HepG2 (cell line): Measurements from ENCODE around the gene PIK3CD. TPM values are rescaled to one million over a fixed set of nuclear protein-coding genes. Genes with fewer than 3 reads are reported as not detected.
A peak's percentile ranks its signal among the peaks of the same experiment; 100 is the strongest.

ENCODE experiments used
- ATAC-seq: fragments of 200-7000 bp; cut with Tn5 transposase; 3 replicates; pipeline ENCODE4 v1.9.1; 2020; ENCODE audit warnings: mild to moderate bottlenecking, moderate library complexity
- BruUV-seq: library from RNA; stranded (reverse); fragments of 400-500 nt; replicated peaks from 2 replicates; lab custom pipeline; 2021; lab: Mats Ljungman, UMichigan
- CTCF ChIA-PET: fragments of 300-600 bp; formaldehyde crosslinking; extraction: SDS; loops from one replicate; lab custom pipeline; 2021; ENCODE audit warnings: low total read pairs, inconsistent platforms, low intra/inter-chr PET ratio; lab: Yijun Ruan, JAX
- POLR2A ChIA-PET: fragments of 350-600 bp; sonication (Branson Sonifier 250); formaldehyde crosslinking; loops from one replicate; lab custom pipeline; 2020; ENCODE audit warnings: antibody characterized with exemption, inconsistent platforms; lab: Yijun Ruan, JAX
- DNase-seq: peaks from one replicate; pipeline ENCODE4 v3.0.0-alpha.2; 2015; ENCODE audit warnings: low spot score
- FAIRE-seq: peaks from 3 replicates; lab custom pipeline; 2011; peaks lifted over from hg19 to GRCh38; lab: Jason Lieb, UNC
- H2AFZ ChIP-seq: one replicate; pipeline ENCODE4 v1.6.1; 2011; ENCODE audit warnings: low read length, inconsistent platforms
- H3K27ac ChIP-seq: fragments of 300-600 bp; 3 replicates; pipeline ENCODE4 v1.8.0; 2011; ENCODE audit warnings: mixed run types, mild to moderate bottlenecking, mixed read lengths, low read length, inconsistent platforms; ENCODE audit not compliant: insufficient read depth; ENCODE audit errors: extremely low read length
- H3K27me3 ChIP-seq, 2 experiments: fragments of 200-600 bp in 1 of 2; 2 replicates in 1 of 2; 3 replicates in 1 of 2; pipeline versions ENCODE4 v1.6.0 to v1.8.0; 2011; ENCODE audit warnings: low read length in 2 of 2, mild to moderate bottlenecking in 2 of 2, moderate library complexity in 2 of 2, inconsistent platforms in 1 of 2; ENCODE audit not compliant: insufficient read depth in 2 of 2, control insufficient read depth in 1 of 2
- H3K36me3 ChIP-seq, 2 experiments: fragments of 200-600 bp in 1 of 2; replicated peaks in 1 of 2; 2 replicates in 1 of 2; 3 replicates in 1 of 2; pipeline versions ENCODE4 v1.5.1 to v1.8.0; 2011; ENCODE audit warnings: low read length in 2 of 2, inconsistent platforms in 1 of 2; ENCODE audit not compliant: insufficient read depth in 2 of 2, control insufficient read depth in 1 of 2
- H3K4me1 ChIP-seq: 2 replicates; pipeline ENCODE4 v1.5.1; 2012; ENCODE audit warnings: low read length, inconsistent platforms; ENCODE audit not compliant: insufficient read depth
- H3K4me2 ChIP-seq: 2 replicates; pipeline ENCODE4 v1.6.0; 2011; ENCODE audit warnings: low read depth, low read length, inconsistent platforms
- H3K4me3 ChIP-seq, 3 experiments: fragments of 200-600 bp in 1 of 3; sonication (generic), shearing (Covaris generic) in 1 of 3; replicated peaks in 1 of 3; 2 replicates each; pipeline ENCODE4 v1.5.1; 2011 to 2016; ENCODE audit warnings: low read length in 3 of 3, inconsistent platforms in 2 of 3, low read depth in 2 of 3, mild to moderate bottlenecking in 2 of 3, control low read depth in 1 of 3, mixed read lengths in 1 of 3; ENCODE audit not compliant: insufficient read depth in 1 of 3
- H3K79me2 ChIP-seq: one replicate; pipeline ENCODE4 v1.6.1; 2011; ENCODE audit warnings: low read length, inconsistent platforms; ENCODE audit not compliant: insufficient read depth
- H3K9ac ChIP-seq: 2 replicates; pipeline ENCODE4 v1.6.0; 2011; ENCODE audit warnings: mild to moderate bottlenecking, low read depth, low read length, inconsistent platforms; ENCODE audit not compliant: insufficient read depth
- H3K9me3 ChIP-seq: 2 replicates; pipeline ENCODE4 v1.5.1; 2012; ENCODE audit warnings: mild to moderate bottlenecking, low read length
- H4K20me1 ChIP-seq: 2 replicates; pipeline ENCODE4 v1.6.0; 2011; ENCODE audit warnings: inconsistent platforms, mild to moderate bottlenecking, low read length, moderate library complexity; ENCODE audit not compliant: insufficient read depth
- CEBPB ChIP-seq: IDR thresholded peaks from 2 replicates; pipeline ENCODE4 v1.6.1; 2011; ENCODE audit warnings: low read depth, low read length, improper control_type of control experiment, borderline replicate concordance
- CEBPG ChIP-seq: IDR thresholded peaks from 2 replicates; pipeline ENCODE4 v1.6.1; 2016
- E2F2 ChIP-seq: sonication (generic); formaldehyde crosslinking; IDR thresholded peaks from 2 replicates; pipeline ENCODE4 v1.4.0; 2020; ENCODE audit warnings: missing genetic modification reagents, borderline replicate concordance
- KDM5B ChIP-seq: sonication (generic); formaldehyde crosslinking; IDR thresholded peaks from 2 replicates; pipeline ENCODE4 v1.4.0; 2020; ENCODE audit warnings: missing genetic modification reagents, mild to moderate bottlenecking, borderline replicate concordance
- ZKSCAN5 ChIP-seq: sonication (generic); formaldehyde crosslinking; IDR thresholded peaks from 2 replicates; pipeline ENCODE4 v1.5.1; 2020; ENCODE audit warnings: mild to moderate bottlenecking, missing genetic modification reagents
- ZNF276 ChIP-seq: sonication (generic); formaldehyde crosslinking; IDR thresholded peaks from 2 replicates; pipeline ENCODE4 v1.4.0; 2020; ENCODE audit warnings: mild to moderate bottlenecking, low read depth, missing genetic modification reagents
- WGBS: methylation state at CpG from one replicate; pipeline ENCODE4 v1.1.6; 2017; ENCODE audit warnings: low lambda C conversion rate; 5-methylcytosine and 5-hydroxymethylcytosine counted together
- in situ Hi-C: cut with HindIII; loops from 2 replicates; pipeline ENCODE4 v1.10.0; 2017; ENCODE audit warnings: low pct_unique_long_range_greater_than_20kb; ENCODE audit not compliant: extremely low pct_ligation_motif_present
- intact Hi-C: fragments of 100-400 bp; cut with micrococcal nuclease; formaldehyde crosslinking; loops from one replicate; pipeline ENCODE4 v1.10.0; 2022; ENCODE audit not compliant: unreplicated experiment
- polyA plus RNA-seq, 8 experiments: library from polyadenylated mRNA; depleted of rRNA in 3 of 8; stranded (reverse) in 7 of 8; unstranded in 1 of 8; fragments of >200 nt; fragmentation: Illumina TruSeq in 4 of 8; extraction: Trizol in 4 of 8; gene quantifications; 2 replicates each; pipeline versions ENCODE4 v1.2.1 to v1.2.3, GENCODE V29; 2011 to 2016; ENCODE audit warnings: low read depth in 4 of 8, missing spikeins in 1 of 8, mixed read lengths in 1 of 8; ENCODE audit not compliant: insufficient read depth in 1 of 8
- total RNA-seq, 5 experiments: library from RNA; depleted of rRNA; stranded (reverse); fragments of >200 nt; fragmentation: Illumina TruSeq; extraction: Trizol; gene quantifications; 2 replicates each; pipeline ENCODE4 v1.2.3, GENCODE V29; 2016; ENCODE audit warnings: low read depth in 1 of 5
- TF ChIP-seq, protein P1 (sequence below): sonication (generic); formaldehyde crosslinking; conservative IDR thresholded peaks from 2 replicates; pipeline ENCODE4 v1.8.0; 2022; ENCODE audit warnings: mild to moderate bottlenecking, moderate library complexity, missing genetic modification reagents

The PIK3CD gene
- total and polyA plus RNA-seq, 2 of the 13 experiments (the other 11 are each of a cell fraction or from before 2014, with no cell fraction given), result 7.1 to 10.0 TPM

DNA sequence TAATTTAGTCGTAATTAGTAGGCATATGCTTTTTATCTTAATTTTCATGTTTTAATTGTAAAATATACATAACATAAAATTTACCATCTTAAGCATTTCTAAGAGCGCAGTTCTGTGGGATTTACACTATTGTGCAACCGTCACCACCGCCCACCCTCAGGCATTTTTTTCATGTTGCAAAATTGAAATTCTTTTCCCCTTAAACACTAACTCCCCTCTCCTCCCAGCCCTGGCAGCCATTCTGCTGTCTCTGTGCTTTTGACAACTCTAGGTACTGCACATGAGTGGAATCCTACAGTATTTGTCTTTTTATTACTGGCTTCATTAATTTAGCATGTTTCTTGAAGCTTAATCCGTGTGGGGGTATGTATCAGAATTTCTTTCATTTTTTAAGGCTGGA, 7.8 kb downstream of the PIK3CD start:
- Histone ChIP-seq H3K9ac (no peak overlapping the region), H3K9me3 (no peaks in the 10 kb centered on the region), H3K4me3 (no peak overlapping the region), H4K20me1 (no peaks in the 10 kb centered on the region), H3K27me3 (peaks cover 2 to 7% of the 10 kb centered on the region in 2 experiments; a peak in 3 of 5 replicates), H2AFZ (no peak overlapping the region), H3K27ac (no peak overlapping the region), H3K79me2 (no peaks in the 10 kb centered on the region), H3K4me1 (peaks cover 9% of the 10 kb centered on the region; the same call in 1 of the 2 replicates), H3K4me2 (no peak overlapping the region), H3K36me3 (no peaks in the 10 kb centered on the region)
- ChIA-PET CTCF (interaction anchor here (0.6 kb wide), 1 partner anchor 14 kb away, joined by 4 read pairs; no protein-coding TSS in a partner anchor), POLR2A (interaction anchor here (2.0 kb wide), 1 partner anchor 58 kb away, joined by 5 read pairs; no protein-coding TSS in a partner anchor)
- in situ Hi-C loops, result no loop called here
- DNase-seq (peak; percentile 21), FAIRE-seq (no peak), ATAC-seq (no peak)
- WGBS, result 7% methylated on average over 5 of the region's 5 CpGs
- intact Hi-C loops, result no loop called here
- no TSS peak for BruUV-seq
- peak; percentile 82 for TF ChIP-seq CEBPB
- no peak for TF ChIP-seq KDM5B (CRISPR knock-in tag)
- TF ChIP-seq ZKSCAN5 (CRISPR knock-in tag), result no peak
- TF ChIP-seq E2F2 (CRISPR knock-in tag), result no peak
- TF ChIP-seq CEBPG (CRISPR knock-in tag), result 0 out of 2 replicates have a peak, but pooled peaks have one; percentile 22
- TF ChIP-seq ZNF276, result no peak
- TF ChIP-seq, protein P1, sequence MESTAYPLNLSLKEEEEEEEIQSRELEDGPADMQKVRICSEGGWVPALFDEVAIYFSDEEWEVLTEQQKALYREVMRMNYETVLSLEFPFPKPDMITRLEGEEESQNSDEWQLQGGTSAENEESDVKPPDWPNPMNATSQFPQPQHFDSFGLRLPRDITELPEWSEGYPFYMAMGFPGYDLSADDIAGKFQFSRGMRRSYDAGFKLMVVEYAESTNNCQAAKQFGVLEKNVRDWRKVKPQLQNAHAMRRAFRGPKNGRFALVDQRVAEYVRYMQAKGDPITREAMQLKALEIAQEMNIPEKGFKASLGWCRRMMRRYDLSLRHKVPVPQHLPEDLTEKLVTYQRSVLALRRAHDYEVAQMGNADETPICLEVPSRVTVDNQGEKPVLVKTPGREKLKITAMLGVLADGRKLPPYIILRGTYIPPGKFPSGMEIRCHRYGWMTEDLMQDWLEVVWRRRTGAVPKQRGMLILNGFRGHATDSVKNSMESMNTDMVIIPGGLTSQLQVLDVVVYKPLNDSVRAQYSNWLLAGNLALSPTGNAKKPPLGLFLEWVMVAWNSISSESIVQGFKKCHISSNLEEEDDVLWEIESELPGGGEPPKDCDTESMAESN, result no peak
